OCI-LY7 (cell line): ENCODE measurements around the gene ATP9B. TPM values are rescaled to one million over a fixed set of nuclear protein-coding genes. Genes with fewer than 3 reads are reported as not detected.

Experiments
- BruUV-seq: library from RNA; stranded (reverse); fragments of 400-500 nt; replicated peaks from 2 replicates; lab custom pipeline; 2021; lab: Mats Ljungman, UMichigan
- CTCF ChIA-PET: fragments of 300-600 bp; sonication (Branson Sonifier 250); formaldehyde crosslinking; loops from one replicate; lab custom pipeline; 2022; ENCODE audit warnings: antibody characterized with exemption; ENCODE audit not compliant: unreplicated experiment; lab: Charles Lee
- POLR2A ChIA-PET: fragments of 300-600 bp; sonication (Branson Sonifier 250); formaldehyde crosslinking; loops from one replicate; lab custom pipeline; 2022; ENCODE audit warnings: antibody characterized with exemption; lab: Charles Lee
- DNase-seq: peaks from one replicate; pipeline ENCODE4 v3.0.0-alpha.2; 2015; ENCODE audit warnings: low spot score
- H2AFZ ChIP-seq: fragments of 200-600 bp; sonication (generic), shearing (Covaris generic); 2 replicates; pipeline ENCODE4 v1.6.1; 2014; ENCODE audit warnings: mild to moderate bottlenecking, antibody characterized with exemption, low read length, moderate library complexity
- H3K27ac ChIP-seq: fragments of 200-600 bp; sonication (generic); 2 replicates; pipeline ENCODE4 v1.5.1; 2014; ENCODE audit warnings: mixed run types, low read depth, mild to moderate bottlenecking, moderate library complexity, low read length, inconsistent platforms; ENCODE audit not compliant: poor library complexity, severe bottlenecking
- H3K36me3 ChIP-seq: fragments of 200-600 bp; sonication (generic); 2 replicates; pipeline ENCODE4 v1.6.1; 2014; ENCODE audit warnings: mild to moderate bottlenecking, antibody characterized with exemption, low read length, moderate library complexity, mixed read lengths; ENCODE audit not compliant: insufficient read depth
- H3K4me1 ChIP-seq: fragments of 200-600 bp; sonication (generic); 2 replicates; pipeline ENCODE4 v1.5.1; 2014; ENCODE audit warnings: mild to moderate bottlenecking, low read length; ENCODE audit not compliant: insufficient read depth, poor library complexity, severe bottlenecking
- H3K4me2 ChIP-seq: fragments of 200-600 bp; sonication (generic); 2 replicates; pipeline ENCODE4 v1.6.1; 2014; ENCODE audit warnings: mild to moderate bottlenecking, low read length
- H3K4me3 ChIP-seq: fragments of 200-600 bp; sonication (generic); 2 replicates; pipeline ENCODE4 v1.5.1; 2014; ENCODE audit warnings: mild to moderate bottlenecking, low read depth, low read length; ENCODE audit not compliant: poor library complexity, severe bottlenecking
- H3K79me2 ChIP-seq: fragments of 200-600 bp; sonication (generic); 2 replicates; pipeline ENCODE4 v1.6.1; 2016; ENCODE audit warnings: low read depth, mild to moderate bottlenecking, low read length, moderate library complexity, mixed read lengths; ENCODE audit not compliant: insufficient read depth
- H3K9me2 ChIP-seq: fragments of 200-600 bp; sonication (generic); 2 replicates; pipeline ENCODE4 v1.6.1; 2016; ENCODE audit warnings: mild to moderate bottlenecking, low read length, mixed read lengths; ENCODE audit not compliant: insufficient read depth
- H3K9me3 ChIP-seq: fragments of 200-600 bp; sonication (generic); 2 replicates; pipeline ENCODE4 v1.6.1; 2014; ENCODE audit warnings: mild to moderate bottlenecking, mixed run types, low read length, mixed read lengths
- H4K20me1 ChIP-seq: fragments of 200-600 bp; sonication (generic); 2 replicates; pipeline ENCODE4 v1.6.1; 2014; ENCODE audit warnings: mild to moderate bottlenecking, antibody characterized with exemption, low read length, moderate library complexity, mixed read lengths; ENCODE audit not compliant: insufficient read depth
- CTCF ChIP-seq: fragments of 200-600 bp; sonication (generic); conservative IDR thresholded peaks from 2 replicates; pipeline ENCODE4 v1.5.1; 2014; ENCODE audit warnings: mild to moderate bottlenecking, antibody characterized with exemption, low read length, moderate library complexity, mixed read lengths
- EZH2phosphoT487 ChIP-seq: fragments of 200-600 bp; sonication (generic); IDR thresholded peaks from 2 replicates; pipeline ENCODE4 v1.6.1; 2018; ENCODE audit warnings: low read depth, borderline replicate concordance, mild to moderate bottlenecking, mixed run types, antibody characterized with exemption, low read length, moderate library complexity, mixed read lengths
- intact Hi-C: fragments of 100-400 bp; cut with micrococcal nuclease; formaldehyde crosslinking; loops from one replicate; pipeline ENCODE4 v1.10.0; 2022; ENCODE audit not compliant: unreplicated experiment
- total RNA-seq, 2 experiments: library from RNA; depleted of rRNA in 1 of 2; stranded (reverse); fragments of >200 nt in 1 of 2; shearing (Covaris generic) in 1 of 2; gene quantifications; 2 replicates each; pipeline ENCODE4 v1.2.3, GENCODE V29; 2014 to 2022

ATP9B gene
- total RNA-seq, 2 experiments from 2014 or later: 27.1 to 36.4 TPM

GRCh38 chr18:79239631-79240030 lies 170.4 kb downstream of the ATP9B start:
- ChIA-PET CTCF (no interaction called here), POLR2A (no interaction called here)
- no peak overlapping the region for H2AFZ ChIP-seq
- no peaks in the 10 kb centered on the region for H4K20me1 ChIP-seq
- H3K79me2 ChIP-seq: no peaks in the 10 kb centered on the region
- TF ChIP-seq CTCF: no peak
- TF ChIP-seq EZH2phosphoT487: no peak
- H3K4me1 ChIP-seq: peaks cover 40% of the 10 kb centered on the region
- no peak overlapping the region for H3K4me2 ChIP-seq
- H3K27ac ChIP-seq: no peak overlapping the region
- H3K4me3 ChIP-seq: no peak overlapping the region
- no peaks in the 10 kb centered on the region; the same call in 1 of the 2 replicates for H3K36me3 ChIP-seq
- intact Hi-C loops: loop anchor here (10.0 kb wide), 1 partner anchor 365 kb away; no protein-coding TSS in a partner anchor
- H3K9me2 ChIP-seq: no peaks in the 10 kb centered on the region
- no peaks in the 10 kb centered on the region for H3K9me3 ChIP-seq
- DNase-seq: no peak
- BruUV-seq: no TSS peak

GRCh38 chr18:79241755-79242154 lies 172.6 kb downstream of the ATP9B start:
- H3K4me2 ChIP-seq: peak overlapping the region; percentile 70
- no peaks in the 10 kb centered on the region for H4K20me1 ChIP-seq
- POLR2A ChIA-PET: interaction anchor here (1.7 kb wide), 1 partner anchor 49 kb away, joined by 5 read pairs; no protein-coding TSS in a partner anchor

More at GRCh38 chr18:79241755-79242154, 172.6 kb downstream of the ATP9B start:
- Histone ChIP-seq H3K4me1 (peaks cover 47% of the 10 kb centered on the region), H3K79me2 (no peaks in the 10 kb centered on the region), H2AFZ (peak overlapping the region; percentile 14; the same call in 1 of the 2 replicates), H3K36me3 (no peaks in the 10 kb centered on the region; the same call in 1 of the 2 replicates), H3K9me3 (no peaks in the 10 kb centered on the region), H3K27ac (peak overlapping the region; percentile 72), H3K4me3 (peak overlapping the region; percentile 42), H3K9me2 (no peaks in the 10 kb centered on the region)
- intact Hi-C loops: loop anchor here (10.0 kb wide), 1 partner anchor 367 kb away; no protein-coding TSS in a partner anchor
- BruUV-seq: no TSS peak
- no peak for TF ChIP-seq CTCF
- no peak for TF ChIP-seq EZH2phosphoT487
- peak; percentile 54 for DNase-seq
- CTCF ChIA-PET: no interaction called here
